Glomerular visceral epithelial cell (primary cell): ENCODE measurements around the gene TMEM63B.
"Not testable (repeated sequence)": the region's sequence is repeated elsewhere in the genome, so short reads cannot be mapped to it uniquely, and the experiment has no call there.

Source experiments
- DNase-seq: peaks from one replicate; pipeline ENCODE4 v3.0.0-alpha.2; 2016; ENCODE audit errors: extremely low spot score

Gene TMEM63B

GRCh38 chr6:44171899-44172546, 44.7 kb downstream of the TMEM63B start:
- DNase-seq: no peak

DNA sequence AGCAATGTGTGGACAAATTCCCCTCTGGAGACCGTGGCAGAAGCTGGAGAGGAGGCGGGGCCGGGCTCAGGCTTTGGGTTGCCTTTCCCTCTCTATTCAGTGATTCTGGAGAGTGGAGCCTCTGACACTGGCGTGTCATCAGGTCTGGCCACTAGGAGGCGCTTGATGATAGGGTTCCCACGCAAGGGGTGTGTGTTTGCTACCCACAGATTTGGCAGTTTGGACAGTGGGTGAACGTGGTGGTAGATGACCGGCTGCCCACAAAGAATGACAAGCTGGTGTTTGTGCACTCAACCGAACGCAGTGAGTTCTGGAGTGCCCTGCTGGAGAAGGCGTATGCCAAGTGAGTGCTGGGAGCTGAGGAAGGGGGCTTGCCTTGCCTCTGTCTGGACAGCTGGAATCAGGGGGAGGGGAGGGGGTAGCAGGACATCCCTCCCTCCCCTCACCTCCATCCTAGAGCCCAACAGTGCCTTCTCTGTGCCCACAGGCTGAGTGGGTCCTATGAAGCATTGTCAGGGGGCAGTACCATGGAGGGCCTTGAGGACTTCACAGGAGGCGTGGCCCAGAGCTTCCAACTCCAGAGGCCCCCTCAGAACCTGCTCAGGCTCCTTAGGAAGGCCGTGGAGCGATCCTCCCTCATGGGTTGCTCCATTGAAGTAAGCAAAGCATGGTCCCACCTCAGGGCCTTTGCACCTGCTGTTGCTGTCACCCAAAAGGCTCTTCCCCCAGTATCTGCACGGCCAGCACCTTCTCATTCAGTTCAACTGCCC, 45.6 kb downstream of the TMEM63B start:
- DNase-seq: peak; percentile 92

DNA sequence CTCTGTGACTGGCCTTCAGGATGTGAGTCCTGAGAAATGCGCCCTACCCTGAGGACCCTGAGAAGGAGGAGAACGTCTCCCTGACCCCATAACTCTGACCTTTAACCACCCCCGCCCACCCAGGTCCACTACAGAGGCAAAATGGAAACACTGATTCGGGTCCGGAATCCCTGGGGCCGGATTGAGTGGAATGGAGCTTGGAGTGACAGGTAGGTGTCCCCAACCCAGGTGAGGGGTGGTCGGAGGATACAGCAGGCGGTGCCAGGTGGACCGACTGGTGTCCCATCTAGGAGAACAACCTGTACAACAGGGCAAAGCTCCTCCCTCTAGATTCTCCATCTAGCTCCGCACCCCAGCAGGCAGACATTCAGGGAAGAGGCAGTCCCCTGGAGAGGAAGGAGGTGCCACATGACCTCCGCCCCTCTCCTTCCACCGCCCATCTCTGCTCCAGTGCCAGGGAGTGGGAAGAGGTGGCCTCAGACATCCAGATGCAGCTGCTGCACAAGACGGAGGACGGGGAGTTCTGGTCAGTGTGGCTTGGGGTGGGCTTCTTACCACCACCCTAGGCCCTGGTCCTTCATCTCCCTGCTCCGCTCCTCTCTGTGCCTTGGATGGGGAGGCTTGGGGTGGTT, 48.9 kb downstream of the TMEM63B start:
- DNase-seq: no peak

GRCh38 chr6:44176762-44177509, 49.6 kb downstream of the TMEM63B start:
- DNase-seq: no peak

DNA sequence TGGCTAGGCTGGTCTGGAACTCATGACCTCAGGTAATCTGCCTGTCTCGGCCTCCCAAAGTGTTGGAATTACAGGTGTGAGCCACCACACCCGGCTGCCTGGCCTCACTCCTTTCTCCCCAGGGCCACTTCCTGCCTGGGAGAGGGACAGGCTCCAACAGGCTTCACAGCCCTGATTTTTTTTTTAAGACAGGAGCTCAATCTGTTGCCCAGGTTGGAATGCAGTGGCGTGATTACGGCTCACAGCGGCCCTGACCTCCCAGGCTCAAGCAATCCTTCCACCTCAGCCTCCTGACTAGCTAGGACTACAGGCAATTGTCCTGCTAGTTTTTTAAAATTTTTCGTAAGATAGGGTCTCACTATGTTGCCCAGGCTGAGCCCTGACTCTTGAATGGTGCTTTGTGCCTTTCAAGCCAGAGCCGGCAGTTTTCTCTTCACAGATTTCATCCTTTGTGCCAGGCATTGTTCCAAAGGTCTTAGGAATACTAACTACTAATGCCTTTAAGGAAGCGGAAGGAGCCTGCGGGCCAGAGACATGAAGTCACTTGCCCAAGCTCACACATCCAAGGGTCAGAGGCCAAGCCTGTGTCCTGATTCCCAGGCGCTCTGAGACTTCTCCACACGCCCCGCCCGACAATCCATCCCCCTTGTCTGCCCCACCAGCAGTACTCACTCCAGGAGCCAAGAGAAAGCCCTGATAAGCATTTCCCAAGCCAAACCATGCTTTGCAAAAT, 50.5 kb downstream of the TMEM63B start:
- no peak for DNase-seq

DNA sequence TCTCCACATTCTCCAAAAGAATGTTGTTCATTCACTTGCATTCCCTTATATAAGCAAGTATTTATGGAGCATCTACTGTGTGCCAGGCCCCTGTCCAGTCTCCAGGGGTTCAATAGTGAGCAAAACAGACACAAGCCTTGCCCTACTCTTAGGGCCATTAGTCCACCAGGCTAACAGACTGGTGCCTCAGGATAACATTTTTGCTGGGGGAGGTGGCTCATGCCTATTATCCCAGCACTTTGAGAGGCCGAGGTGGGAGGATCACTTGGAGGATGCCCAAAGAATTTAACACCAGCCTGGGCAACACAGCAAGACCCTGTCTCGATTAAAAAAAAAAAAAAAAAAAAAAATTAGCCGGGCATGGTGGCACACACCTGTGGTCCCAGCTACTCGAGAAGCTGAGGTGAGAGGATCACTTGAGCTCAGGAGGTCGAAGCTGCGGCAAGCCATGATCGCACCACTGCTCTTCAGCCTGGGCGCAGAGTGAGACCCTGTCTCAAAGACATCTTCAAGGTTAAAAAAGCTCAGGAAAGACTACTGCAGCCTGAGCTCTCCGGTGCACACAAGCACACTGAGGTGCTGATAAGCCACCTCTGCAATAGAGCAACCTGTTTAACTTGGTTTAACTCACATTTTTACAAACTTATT, 51.2 kb downstream of the TMEM63B start:
- DNase-seq: no peak

DNA sequence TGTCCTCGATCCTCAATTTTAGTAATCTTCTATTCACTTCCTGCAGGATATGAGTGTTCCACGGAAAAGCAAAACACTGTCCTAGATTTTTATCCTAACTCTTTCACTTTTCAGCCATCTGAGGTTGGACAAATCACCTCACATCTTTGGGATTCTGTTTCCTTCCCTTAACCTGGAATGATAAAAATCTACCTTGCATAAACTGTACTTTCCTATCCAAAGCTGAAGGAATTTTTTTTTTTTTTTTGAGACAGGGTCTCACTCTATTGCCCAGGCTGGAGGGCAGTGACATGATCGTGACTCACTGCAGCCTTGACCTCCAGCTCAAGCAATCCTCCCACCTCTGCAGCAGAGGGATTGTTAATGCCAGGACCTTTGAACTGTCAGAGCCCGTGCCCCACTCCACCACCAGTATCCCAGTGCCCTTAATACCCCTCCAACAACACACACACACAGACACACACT, 51.8 kb downstream of the TMEM63B start:
- no peak for DNase-seq

DNA sequence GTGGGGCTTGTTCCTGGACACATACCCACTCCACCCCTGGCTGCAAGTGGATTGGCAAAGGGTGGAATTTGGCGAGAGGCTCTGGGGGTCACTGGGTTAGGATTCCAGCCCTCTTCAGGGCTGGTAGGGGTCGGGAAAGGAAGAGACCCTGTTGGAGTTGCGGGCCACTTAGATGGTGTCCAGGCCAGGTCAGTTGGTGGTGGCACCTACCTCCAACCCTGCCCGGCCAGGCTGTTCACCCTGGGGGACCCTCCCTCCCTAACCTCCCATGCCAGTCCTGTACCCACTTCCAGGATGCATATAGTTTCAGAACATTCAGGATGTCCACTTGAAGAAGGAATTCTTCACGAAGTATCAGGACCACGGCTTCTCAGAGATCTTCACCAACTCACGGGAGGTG, 52.3 kb downstream of the TMEM63B start:
- DNase-seq: no peak

DNA sequence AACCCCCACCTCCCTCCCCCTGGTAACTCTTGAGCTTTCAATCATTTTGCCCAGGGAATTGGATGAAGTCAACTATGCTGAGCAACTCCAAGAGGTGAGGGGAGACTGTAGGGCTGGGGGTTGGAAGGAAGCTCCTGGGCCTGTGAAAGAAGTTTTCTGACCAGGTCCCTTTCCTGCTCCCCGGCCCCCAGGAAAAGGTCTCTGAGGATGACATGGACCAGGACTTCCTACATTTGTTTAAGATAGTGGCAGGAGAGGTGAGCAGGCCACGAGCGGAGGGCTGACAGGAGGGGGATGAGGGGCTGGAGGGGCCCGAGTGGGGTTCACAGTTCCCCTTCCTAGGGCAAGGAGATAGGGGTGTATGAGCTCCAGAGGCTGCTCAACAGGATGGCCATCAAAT, 53.1 kb downstream of the TMEM63B start:
- DNase-seq: no peak

GRCh38 chr6:44180886-44181285, 53.5 kb downstream of the TMEM63B start:
- no peak for DNase-seq

GRCh38 chr6:44181784-44182183, 54.4 kb downstream of the TMEM63B start:
- DNase-seq: not testable (repeated sequence)

GRCh38 chr6:44182911-44183390, 55.6 kb downstream of the TMEM63B start:
- DNase-seq: no peak

- no peak for DNase-seq
Observed at GRCh38 chr6:44183783-44184182, 56.4 kb downstream of the TMEM63B start.

GRCh38 chr6:44185356-44185755, 58.0 kb downstream of the TMEM63B start:
- DNase-seq: not testable (repeated sequence)

DNA sequence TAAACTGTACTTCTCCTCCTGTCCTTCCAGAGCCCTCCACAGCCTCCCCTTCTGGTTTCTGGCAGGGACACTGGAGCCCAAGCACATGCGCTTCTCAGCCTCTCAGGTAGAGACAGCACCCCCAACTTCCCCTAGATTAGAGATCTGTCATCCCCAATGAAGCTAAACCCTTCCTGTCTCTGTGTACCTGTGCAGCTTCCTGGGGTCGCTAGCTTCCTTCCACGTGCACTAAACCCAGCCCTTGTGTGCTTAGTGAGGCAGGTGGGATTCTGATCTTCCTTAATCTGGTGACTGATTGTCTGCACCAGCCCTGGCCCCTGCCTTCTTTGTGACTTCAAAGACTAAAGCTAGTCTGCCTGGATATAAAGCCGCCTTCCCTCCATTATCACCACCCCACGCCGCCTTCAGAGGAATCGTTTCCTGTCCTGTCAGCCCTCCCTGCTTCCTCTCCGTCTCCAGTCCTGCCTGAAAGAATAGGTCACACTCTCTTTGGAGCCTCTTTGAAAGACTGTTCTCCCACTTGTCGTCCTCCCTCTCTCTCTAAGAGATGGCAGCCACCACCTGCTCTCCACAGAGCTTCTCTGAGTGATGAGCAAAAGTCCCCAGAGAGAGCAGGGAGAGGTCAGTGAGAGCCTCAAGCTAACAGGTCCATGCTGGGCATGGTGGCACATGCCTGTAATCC, 58.7 kb downstream of the TMEM63B start:
- DNase-seq: no peak

DNA sequence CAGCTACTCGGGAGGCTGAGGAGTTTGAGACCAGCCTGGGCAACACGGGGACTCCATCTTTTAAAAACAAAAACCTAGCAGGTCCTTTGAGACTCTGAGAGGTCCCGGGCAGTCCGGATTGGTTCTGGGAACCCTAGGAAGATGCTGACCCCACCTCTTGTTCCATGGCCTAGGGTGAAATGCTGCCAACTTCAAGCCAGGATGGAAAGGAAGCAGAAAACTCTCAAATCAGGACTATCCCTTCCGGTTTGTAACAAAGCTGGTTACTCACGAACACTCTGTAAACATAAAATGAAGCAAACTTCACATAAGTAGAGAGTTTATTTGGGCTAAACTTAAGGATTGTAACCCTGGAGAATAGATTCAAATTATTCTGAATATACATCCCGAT, 59.3 kb downstream of the TMEM63B start:
- no peak for DNase-seq

GRCh38 chr6:44188819-44189218, 61.5 kb downstream of the TMEM63B start:
- no peak for DNase-seq

- no peak for DNase-seq
Observed at GRCh38 chr6:44189257-44189656, 61.9 kb downstream of the TMEM63B start.

DNA sequence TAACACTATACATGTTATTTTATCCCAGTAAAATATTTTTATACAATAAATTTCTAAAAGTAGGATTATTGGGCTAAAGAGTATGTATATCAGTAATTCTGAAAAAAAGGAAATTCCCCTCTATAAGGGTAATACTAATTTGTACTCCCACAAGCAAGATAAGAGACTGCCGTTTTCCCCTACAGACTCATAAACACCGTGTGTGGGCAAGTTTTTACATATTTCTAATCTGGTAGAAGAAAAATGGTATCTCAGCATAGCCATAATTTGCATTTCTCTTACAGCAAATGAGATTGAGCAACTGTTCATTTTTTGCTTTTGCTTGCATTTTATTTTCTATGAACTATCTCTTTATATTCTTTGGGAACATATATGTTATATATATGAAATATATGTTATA, 63.4 kb downstream of the TMEM63B start:
- DNase-seq: no peak

DNA sequence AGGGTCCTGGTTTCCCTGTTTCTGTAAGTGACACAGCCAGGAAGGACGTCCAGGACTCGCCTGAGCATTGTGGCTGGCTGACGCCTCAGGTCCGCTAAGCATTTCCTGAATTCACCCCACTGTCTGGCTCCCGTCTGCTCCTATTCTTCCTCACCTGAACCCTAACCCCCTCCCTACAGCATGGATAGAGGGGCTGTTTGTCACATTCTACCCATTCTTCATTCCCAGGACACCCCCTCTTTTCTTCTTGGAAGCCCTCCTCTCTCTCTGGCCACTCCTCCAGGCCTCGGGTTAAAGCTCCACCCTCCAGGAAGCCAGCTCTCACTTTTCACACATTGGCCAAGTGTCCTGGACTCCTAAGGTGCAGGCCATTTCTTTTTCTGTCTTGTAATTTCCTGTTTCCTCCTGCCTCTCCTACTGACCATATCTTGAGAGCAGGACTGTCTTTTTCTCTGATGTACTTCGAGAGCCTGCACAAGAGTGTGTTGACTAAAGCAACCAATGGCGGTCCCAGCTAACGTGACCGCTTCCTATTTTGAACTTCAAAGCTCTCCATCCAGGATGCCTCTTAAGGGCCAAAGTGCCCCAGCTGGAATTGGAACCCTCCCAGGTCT, 65.2 kb downstream of the TMEM63B start:
- no peak for DNase-seq
